ENCODE data around the gene G3BP1.

The G3BP1 gene

GRCh38 chr5:151741678-151742423 is 29.9 kb upstream of the G3BP1 start:
- no peak for FAIRE-seq
- DNase-seq (ENCODE audit: insufficient read length, low spot score): no peak
- TF ChIP-seq POLR2A (IDR thresholded peaks at IDR 0.05; ENCODE audit: low read depth, low read length): no peak

GRCh38 chr5:151742870-151743294 is 28.9 kb upstream of the G3BP1 start:
- DNase-seq (ENCODE audit: insufficient read length, low spot score) (peak; percentile 39), FAIRE-seq (no peak)
- no peak for TF ChIP-seq POLR2A (IDR thresholded peaks at IDR 0.05; ENCODE audit: low read depth, low read length)

GRCh38 chr5:151743530-151743929 is 28.2 kb upstream of the G3BP1 start:
- no peak for FAIRE-seq
- DNase-seq (ENCODE audit: insufficient read length, low spot score): no peak
- no peak for TF ChIP-seq POLR2A (IDR thresholded peaks at IDR 0.05; ENCODE audit: low read depth, low read length)

GRCh38 chr5:151745071-151745705 is 26.6 kb upstream of the G3BP1 start:
- FAIRE-seq: peak; percentile 94
- no peak for TF ChIP-seq POLR2A (IDR thresholded peaks at IDR 0.05; ENCODE audit: low read depth, low read length)
- DNase-seq (ENCODE audit: insufficient read length, low spot score): peak; percentile 68

GRCh38 chr5:151750121-151750520 is 21.6 kb upstream of the G3BP1 start:
- DNase-seq (ENCODE audit: insufficient read length, low spot score) (no peak), FAIRE-seq (no peak)
- TF ChIP-seq POLR2A (IDR thresholded peaks at IDR 0.05; ENCODE audit: low read depth, low read length): no peak

- no peak for TF ChIP-seq POLR2A (IDR thresholded peaks at IDR 0.05; ENCODE audit: low read depth, low read length)
- DNase-seq (ENCODE audit: insufficient read length, low spot score) (no peak), FAIRE-seq (no peak)
These were observed 20.7 kb upstream of the G3BP1 start for GRCh38 chr5:151751091-151751490.

GRCh38 chr5:151751593-151751992 is 20.2 kb upstream of the G3BP1 start:
- no peak for DNase-seq (ENCODE audit: insufficient read length, low spot score)
- FAIRE-seq: no peak
- no peak for TF ChIP-seq POLR2A (IDR thresholded peaks at IDR 0.05; ENCODE audit: low read depth, low read length)

- FAIRE-seq (no peak), DNase-seq (ENCODE audit: insufficient read length, low spot score) (no peak)
- TF ChIP-seq POLR2A (IDR thresholded peaks at IDR 0.05; ENCODE audit: low read depth, low read length): no peak
These were observed 16.4 kb upstream of the G3BP1 start for GRCh38 chr5:151755383-151755782.

- FAIRE-seq: no peak
- no peak for DNase-seq (ENCODE audit: insufficient read length, low spot score)
These were observed 14.3 kb upstream of the G3BP1 start for GRCh38 chr5:151757233-151758140.

GRCh38 chr5:151758141-151758429 is 13.7 kb upstream of the G3BP1 start:
- DNase-seq (ENCODE audit: insufficient read length, low spot score) (no peak), FAIRE-seq (no peak)
- TF ChIP-seq POLR2A (IDR thresholded peaks at IDR 0.05; ENCODE audit: low read depth, low read length): no peak

More at GRCh38 chr5:151757233-151758140, 14.3 kb upstream of the G3BP1 start:
- no peak for TF ChIP-seq POLR2A (IDR thresholded peaks at IDR 0.05; ENCODE audit: low read depth, low read length)

- FAIRE-seq (no peak), DNase-seq (ENCODE audit: insufficient read length, low spot score) (peak; percentile 89)
- TF ChIP-seq POLR2A (IDR thresholded peaks at IDR 0.05; ENCODE audit: low read depth, low read length): peak; percentile 98
These were observed 13.1 kb upstream of the G3BP1 start, which contains the start of gene ATOX1 for GRCh38 chr5:151758430-151759241. Gene ATOX1, minus strand, starts transcription at chr5:151758631. Its CDS starts 80 bp downstream, at chr5:151758551.

GRCh38 chr5:151764801-151765200 is 7.0 kb upstream of the G3BP1 start:
- no peak for FAIRE-seq
- no peak for TF ChIP-seq POLR2A (IDR thresholded peaks at IDR 0.05; ENCODE audit: low read depth, low read length)

GRCh38 chr5:151766975-151767374 is 4.8 kb upstream of the G3BP1 start:
- no peak for DNase-seq (ENCODE audit: insufficient read length, low spot score)
- FAIRE-seq: no peak
- no peak for TF ChIP-seq POLR2A (IDR thresholded peaks at IDR 0.05; ENCODE audit: low read depth, low read length)

More at GRCh38 chr5:151764801-151765200, 7.0 kb upstream of the G3BP1 start:
- no peak for DNase-seq (ENCODE audit: insufficient read length, low spot score)
